ENCODE measurements around the gene NDUFS3. TPM values are rescaled to one million over a fixed set of nuclear protein-coding genes. Genes with fewer than 3 reads are reported as not detected.
A peak's percentile ranks its signal among the peaks of the same experiment; 100 is the strongest.

The NDUFS3 gene
- total RNA-seq, 1 experiment from 2014 or later: 120 TPM

- Histone ChIP-seq H3K79me2 (ENCODE audit: low read length) (peaks cover 74% of the 10 kb centered on the region), H3F3A (ENCODE audit: low read length, unreplicated experiment) (no peaks in the 10 kb centered on the region), H3K4me2 (ENCODE audit: low read length) (peak overlapping the region; percentile 86), H3K9me2 (replicated peaks; ENCODE audit: low read length) (no peaks in the 10 kb centered on the region), H3K4me3 (ENCODE audit: low read length) (peak overlapping the region; percentile 93; the same call in 1 of the 2 replicates), H3K9me3 (ENCODE audit: low read length) (no peaks in the 10 kb centered on the region), H3K27ac (ENCODE audit: low read length) (no peak overlapping the region), H2AFZ (ENCODE audit: low read length) (no peak overlapping the region), H3K36me3 (ENCODE audit: low read depth, low read length) (peaks cover 12% of the 10 kb centered on the region; the same call in 1 of the 2 replicates), H4K20me1 (ENCODE audit: low read length) (peaks cover 34% of the 10 kb centered on the region), H3K9ac (ENCODE audit: low read length) (no peak overlapping the region), H3K4me1 (ENCODE audit: insufficient read depth, low read length) (peaks cover 12% of the 10 kb centered on the region), H3K27me3 (ENCODE audit: low read length) (no peaks in the 10 kb centered on the region)
- DNase-seq (no peak), ATAC-seq (no peak)
- CTCF ChIA-PET: interaction anchor here (0.5 kb wide), 1 partner anchor 96 kb away, joined by 4 read pairs; no protein-coding TSS in a partner anchor
- POLR2A ChIA-PET (ENCODE audit: unreplicated experiment): no interaction called here
- no peak for TF ChIP-seq EZH2 (IDR thresholded peaks at IDR 0.05; ENCODE audit: low read length, unreplicated experiment)
- no peak for TF ChIP-seq CTCF (conservative IDR thresholded peaks at IDR 0.05; ENCODE audit: low read depth, low read length)
- no peak for TF ChIP-seq EZH2phosphoT487 (IDR thresholded peaks at IDR 0.05; ENCODE audit: borderline replicate concordance, low read length)
- no TSS peak for BruUV-seq (replicated peaks)
- intact Hi-C loops (cut with micrococcal nuclease): no loop called here
Observed at GRCh38 chr11:47550288-47551047, 28.4 kb upstream of the NDUFS3 start.

GRCh38 chr11:47551086-47551485, 27.8 kb upstream of the NDUFS3 start:
- ATAC-seq (no peak), DNase-seq (peak; percentile 45)
- ChIA-PET POLR2A (ENCODE audit: unreplicated experiment) (interaction anchor here (0.7 kb wide), 1 partner anchor 330 kb away, joined by 27 read pairs; no protein-coding TSS in a partner anchor), CTCF (interaction anchor here (0.5 kb wide), 1 partner anchor 97 kb away, joined by 4 read pairs; no protein-coding TSS in a partner anchor)
- Histone ChIP-seq H3K4me1 (ENCODE audit: insufficient read depth, low read length) (peaks cover 12% of the 10 kb centered on the region), H3K27ac (ENCODE audit: low read length) (no peak overlapping the region), H3K79me2 (ENCODE audit: low read length) (peaks cover 69% of the 10 kb centered on the region), H4K20me1 (ENCODE audit: low read length) (peaks cover 34% of the 10 kb centered on the region), H3K27me3 (ENCODE audit: low read length) (no peaks in the 10 kb centered on the region), H3K9me3 (ENCODE audit: low read length) (no peaks in the 10 kb centered on the region), H3K36me3 (ENCODE audit: low read depth, low read length) (peaks cover 12% of the 10 kb centered on the region; the same call in 1 of the 2 replicates), H3K4me2 (ENCODE audit: low read length) (peak overlapping the region; percentile 86), H3F3A (ENCODE audit: low read length, unreplicated experiment) (no peaks in the 10 kb centered on the region), H3K4me3 (ENCODE audit: low read length) (peak overlapping the region; percentile 93), H3K9me2 (replicated peaks; ENCODE audit: low read length) (no peaks in the 10 kb centered on the region), H2AFZ (ENCODE audit: low read length) (no peak overlapping the region), H3K9ac (ENCODE audit: low read length) (no peak overlapping the region)
- TF ChIP-seq EZH2 (IDR thresholded peaks at IDR 0.05; ENCODE audit: low read length, unreplicated experiment) (no peak), EZH2phosphoT487 (IDR thresholded peaks at IDR 0.05; ENCODE audit: borderline replicate concordance, low read length) (no peak), CTCF (conservative IDR thresholded peaks at IDR 0.05; ENCODE audit: low read depth, low read length) (peak; percentile 56)
- intact Hi-C loops (cut with micrococcal nuclease): no loop called here
- no TSS peak for BruUV-seq (replicated peaks)

Measured in PC-3 (cell line).